NCI-H2227 (cell line): Measurements from ENCODE around the gene GPR153.
"Not testable (repeated sequence)": the region's sequence is repeated elsewhere in the genome, so short reads cannot be mapped to it uniquely, and the experiment has no call there.

ENCODE experiments used
- DNase-seq: peaks from one replicate; lab custom pipeline; 2025; ENCODE audit not compliant: unreplicated experiment; lab: John Stamatoyannopoulos, UW

The GPR153 gene

GRCh38 chr1:6235296-6235677, 25.6 kb downstream of the GPR153 start:
- no peak for DNase-seq

- DNase-seq, result no peak
These were observed 26.2 kb downstream of the GPR153 start for GRCh38 chr1:6234502-6235295.

- DNase-seq, result no peak
These were observed 27.5 kb downstream of the GPR153 start for GRCh38 chr1:6233376-6233775.

GRCh38 chr1:6225651-6226050, 35.2 kb downstream of the GPR153 start:
- no peak for DNase-seq

GRCh38 chr1:6224718-6225117, 36.2 kb downstream of the GPR153 start:
- no peak for DNase-seq

GRCh38 chr1:6223617-6224016, 37.3 kb downstream of the GPR153 start:
- DNase-seq, result no peak

- DNase-seq, result no peak
These were observed 38.3 kb downstream of the GPR153 start for GRCh38 chr1:6222636-6223035.

- no peak for DNase-seq
These were observed 39.6 kb downstream of the GPR153 start for GRCh38 chr1:6221210-6221784.

- no peak for DNase-seq
These were observed 40.7 kb downstream of the GPR153 start for GRCh38 chr1:6220236-6220635.

GRCh38 chr1:6219641-6220040, 41.3 kb downstream of the GPR153 start:
- DNase-seq, result not testable (repeated sequence)

GRCh38 chr1:6218375-6219164, 42.3 kb downstream of the GPR153 start:
- no peak for DNase-seq

- no peak for DNase-seq
These were observed 48.5 kb downstream of the GPR153 start for GRCh38 chr1:6212193-6212959.

- DNase-seq, result no peak
These were observed 49.2 kb downstream of the GPR153 start for GRCh38 chr1:6211731-6212130.

- no peak for DNase-seq
These were observed 50.1 kb downstream of the GPR153 start for GRCh38 chr1:6210591-6211355.

- DNase-seq, result no peak
These were observed 51.0 kb downstream of the GPR153 start for GRCh38 chr1:6209661-6210580.

- no peak for DNase-seq
These were observed 51.9 kb downstream of the GPR153 start for GRCh38 chr1:6208723-6209660.

- no peak for DNase-seq
These were observed 53.0 kb downstream of the GPR153 start for GRCh38 chr1:6207921-6208320.
